Mesodermal cell (in vitro differentiated cells): ENCODE results near the gene E2F3.
A peak's percentile ranks its signal among the peaks of the same experiment; 100 is the strongest.

Experiments used
- H3K27ac ChIP-seq: 2 replicates; pipeline ENCODE4 v1.7.0; 2013; ENCODE audit warnings: mild to moderate bottlenecking, low read depth, low read length, moderate library complexity; ENCODE audit not compliant: severe bottlenecking
- H3K36me3 ChIP-seq: 2 replicates; pipeline ENCODE4 v1.7.1; 2013; ENCODE audit warnings: mild to moderate bottlenecking, low read length, moderate library complexity; ENCODE audit not compliant: control insufficient read depth, insufficient read depth
- H3K4me1 ChIP-seq: one replicate; pipeline ENCODE4 v1.7.1; 2013; ENCODE audit warnings: mild to moderate bottlenecking, low read length; ENCODE audit not compliant: insufficient read depth, control insufficient read depth, poor library complexity, severe bottlenecking
- H3K4me3 ChIP-seq: 2 replicates; pipeline ENCODE4 v1.7.0; 2013; ENCODE audit warnings: low read length, control low read depth, mild to moderate bottlenecking; ENCODE audit not compliant: insufficient read depth, poor library complexity, severe bottlenecking; ENCODE audit errors: extremely low read depth
- H3K9me3 ChIP-seq: 2 replicates; pipeline ENCODE4 v1.7.1; 2013; ENCODE audit warnings: mild to moderate bottlenecking, low read length, moderate library complexity; ENCODE audit not compliant: control insufficient read depth
- WGBS, 2 experiments: methylation state at CpG; one replicate each; pipeline ENCODE4 v1.1.5; 2013; ENCODE audit warnings: missing lambda C conversion rate in 2 of 2; ENCODE audit not compliant: insufficient coverage in 2 of 2; 5-methylcytosine and 5-hydroxymethylcytosine counted together

E2F3 gene

GRCh38 chr6:20402342-20403069, 827 bp downstream of the E2F3 start:
- Histone ChIP-seq H3K9me3 (no peaks in the 10 kb centered on the region), H3K4me1 (peaks cover 1% of the 10 kb centered on the region), H3K4me3 (peak overlapping the region; percentile 88), H3K36me3 (peaks cover 22% of the 10 kb centered on the region), H3K27ac (peak overlapping the region; percentile 99)
- WGBS, 2 experiments, result 0% methylated on average over 7 to 25 of the region's 73 CpGs

- Histone ChIP-seq H3K9me3 (no peaks in the 10 kb centered on the region), H3K36me3 (peaks cover 28% of the 10 kb centered on the region), H3K4me3 (peak overlapping the region; percentile 88), H3K4me1 (peaks cover 8% of the 10 kb centered on the region), H3K27ac (peak overlapping the region; percentile 99)
- 0% methylated on average over 5 to 16 of the region's 72 CpGs for WGBS, 2 experiments
These were observed 1.5 kb downstream of the E2F3 start for GRCh38 chr6:20403070-20403765.

- peak overlapping the region; percentile 99 for H3K27ac ChIP-seq
- peaks cover 13% of the 10 kb centered on the region for H3K4me1 ChIP-seq
- no peaks in the 10 kb centered on the region for H3K9me3 ChIP-seq
- H3K4me3 ChIP-seq, result peak overlapping the region; percentile 88
- 0 to 3% methylated on average over 7 to 25 of the region's 38 CpGs for WGBS, 2 experiments
- peaks cover 28% of the 10 kb centered on the region for H3K36me3 ChIP-seq
These were observed 2.3 kb downstream of the E2F3 start for GRCh38 chr6:20403766-20404640.

GRCh38 chr6:20404641-20405032, 3.0 kb downstream of the E2F3 start:
- peaks cover 28% of the 10 kb centered on the region for H3K36me3 ChIP-seq
- 0 to 4% methylated on average over 4 to 5 of the region's 6 CpGs for WGBS, 2 experiments
- H3K9me3 ChIP-seq, result no peaks in the 10 kb centered on the region
- peak overlapping the region; percentile 88 for H3K4me3 ChIP-seq
- H3K27ac ChIP-seq, result peak overlapping the region; percentile 99
- H3K4me1 ChIP-seq, result peaks cover 19% of the 10 kb centered on the region

- Histone ChIP-seq H3K27ac (no peak overlapping the region), H3K36me3 (peaks cover 63% of the 10 kb centered on the region), H3K4me1 (peaks cover 19% of the 10 kb centered on the region), H3K9me3 (no peaks in the 10 kb centered on the region), H3K4me3 (no peak overlapping the region)
- WGBS, 2 experiments, result 100% methylated on average over 1 of the region's 4 CpGs; no CpG with 5 or more reads in 1 of the 2 experiments
These were observed 7.2 kb downstream of the E2F3 start for GRCh38 chr6:20408851-20409250.

GRCh38 chr6:20409427-20409971, 7.8 kb downstream of the E2F3 start:
- 81 to 91% methylated on average over 2 to 5 of the region's 6 CpGs for WGBS, 2 experiments
- Histone ChIP-seq H3K9me3 (no peaks in the 10 kb centered on the region), H3K4me1 (peaks cover 19% of the 10 kb centered on the region), H3K36me3 (peaks cover 66% of the 10 kb centered on the region), H3K27ac (no peak overlapping the region), H3K4me3 (no peak overlapping the region)

GRCh38 chr6:20411544-20411943, 9.9 kb downstream of the E2F3 start:
- H3K36me3 ChIP-seq, result peaks cover 71% of the 10 kb centered on the region
- H3K4me1 ChIP-seq, result peaks cover 36% of the 10 kb centered on the region
- no peaks in the 10 kb centered on the region for H3K9me3 ChIP-seq
- 89 to 93% methylated on average over 7 to 8 of the region's 8 CpGs for WGBS, 2 experiments
- H3K27ac ChIP-seq, result no peak overlapping the region
- H3K4me3 ChIP-seq, result no peak overlapping the region

- WGBS, 2 experiments, result 96 to 97% methylated on average over 8 to 11 of the region's 12 CpGs
These were observed 10.4 kb downstream of the E2F3 start for GRCh38 chr6:20411953-20412681.

GRCh38 chr6:20412682-20413073, 11.0 kb downstream of the E2F3 start:
- H3K36me3 ChIP-seq, result peaks cover 61% of the 10 kb centered on the region
- WGBS, 2 experiments, result 100% methylated on average over 1 to 2 of the region's 5 CpGs
- no peak overlapping the region for H3K4me3 ChIP-seq
- H3K9me3 ChIP-seq, result no peaks in the 10 kb centered on the region
- no peak overlapping the region for H3K27ac ChIP-seq
- peaks cover 40% of the 10 kb centered on the region for H3K4me1 ChIP-seq

More at GRCh38 chr6:20411953-20412681, 10.4 kb downstream of the E2F3 start:
- Histone ChIP-seq H3K36me3 (peaks cover 65% of the 10 kb centered on the region), H3K4me3 (no peak overlapping the region), H3K9me3 (no peaks in the 10 kb centered on the region), H3K4me1 (peaks cover 42% of the 10 kb centered on the region), H3K27ac (no peak overlapping the region)

- Histone ChIP-seq H3K4me1 (peaks cover 31% of the 10 kb centered on the region), H3K9me3 (no peaks in the 10 kb centered on the region), H3K4me3 (no peak overlapping the region), H3K27ac (no peak overlapping the region), H3K36me3 (peaks cover 57% of the 10 kb centered on the region)
- 93 to 100% methylated on average over 1 of the region's 3 CpGs for WGBS, 2 experiments
These were observed 12.1 kb downstream of the E2F3 start for GRCh38 chr6:20413826-20414225.
